HepG2 (cell line): ENCODE measurements around the gene STKLD1. TPM values are rescaled to one million over a fixed set of nuclear protein-coding genes. Genes with fewer than 3 reads are reported as not detected.
A peak's percentile ranks its signal among the peaks of the same experiment; 100 is the strongest.

Source experiments
- CC2D1A ChIP-seq: sonication (generic); formaldehyde crosslinking; IDR thresholded peaks from 2 replicates; pipeline ENCODE4 v1.8.1; 2023; ENCODE audit warnings: mild to moderate bottlenecking, missing genetic modification reagents
- MXD4 ChIP-seq: IDR thresholded peaks from 2 replicates; pipeline ENCODE4 v1.6.1; 2016; ENCODE audit warnings: mild to moderate bottlenecking, missing biosample characterization, missing genetic modification reagents
- SMAD1 ChIP-seq: sonication (generic); formaldehyde crosslinking; IDR thresholded peaks from 2 replicates; pipeline ENCODE4 v1.4.0; 2020; ENCODE audit warnings: missing genetic modification reagents, low read depth, mild to moderate bottlenecking, borderline replicate concordance
- ZNF12 ChIP-seq: sonication (generic); formaldehyde crosslinking; IDR thresholded peaks from 2 replicates; pipeline ENCODE4 v1.5.0; 2020; ENCODE audit warnings: missing genetic modification reagents
- ZNF143 ChIP-seq: sonication (generic); formaldehyde crosslinking; IDR thresholded peaks from 2 replicates; pipeline ENCODE4 v1.4.0; 2020; ENCODE audit warnings: missing genetic modification reagents
- ZNF234 ChIP-seq: sonication (generic); formaldehyde crosslinking; conservative IDR thresholded peaks from 2 replicates; pipeline ENCODE4 v1.5.1; 2020; ENCODE audit warnings: mild to moderate bottlenecking, missing genetic modification reagents
- ZNF670 ChIP-seq: sonication (generic); formaldehyde crosslinking; IDR thresholded peaks from 2 replicates; pipeline ENCODE4 v1.8.0; 2022; ENCODE audit warnings: mild to moderate bottlenecking, missing genetic modification reagents, borderline replicate concordance
- ZNF674 ChIP-seq: sonication (generic); formaldehyde crosslinking; IDR thresholded peaks from 2 replicates; pipeline ENCODE4 v1.5.0; 2020; ENCODE audit warnings: low read depth, mild to moderate bottlenecking, missing genetic modification reagents
- ZNF790 ChIP-seq: sonication (generic); formaldehyde crosslinking; IDR thresholded peaks from 2 replicates; pipeline ENCODE4 v1.8.0; 2022; ENCODE audit warnings: missing genetic modification reagents, mild to moderate bottlenecking, borderline replicate concordance
- ZNF850 ChIP-seq: sonication (generic); formaldehyde crosslinking; conservative IDR thresholded peaks from 2 replicates; pipeline ENCODE4 v1.9.0; 2021; ENCODE audit warnings: mild to moderate bottlenecking, missing genetic modification reagents
- ZSCAN9 ChIP-seq: IDR thresholded peaks from 2 replicates; pipeline ENCODE4 v1.6.1; 2016; ENCODE audit warnings: borderline replicate concordance
- polyA plus RNA-seq, 8 experiments: library from polyadenylated mRNA; depleted of rRNA in 3 of 8; stranded (reverse) in 7 of 8; unstranded in 1 of 8; fragments of >200 nt; fragmentation: Illumina TruSeq in 4 of 8; extraction: Trizol in 4 of 8; gene quantifications; 2 replicates each; pipeline versions ENCODE4 v1.2.1 to v1.2.3, GENCODE V29; 2011 to 2016; ENCODE audit warnings: low read depth in 4 of 8, missing spikeins in 1 of 8, mixed read lengths in 1 of 8; ENCODE audit not compliant: insufficient read depth in 1 of 8
- total RNA-seq, 5 experiments: library from RNA; depleted of rRNA; stranded (reverse); fragments of >200 nt; fragmentation: Illumina TruSeq; extraction: Trizol; gene quantifications; 2 replicates each; pipeline ENCODE4 v1.2.3, GENCODE V29; 2016; ENCODE audit warnings: low read depth in 1 of 5
- TF ChIP-seq, protein P1 (sequence below): IDR thresholded peaks from 2 replicates; pipeline ENCODE4 v1.6.1; 2016; ENCODE audit warnings: low read depth, missing genetic modification reagents, missing compliant biosample characterization
- TF ChIP-seq, protein P2 (sequence below): sonication (generic); formaldehyde crosslinking; IDR thresholded peaks from 2 replicates; pipeline ENCODE4 v1.4.0; 2020; ENCODE audit warnings: missing genetic modification reagents, borderline replicate concordance
- TF ChIP-seq, protein P3 (sequence below): sonication (generic); formaldehyde crosslinking; IDR thresholded peaks from 2 replicates; pipeline ENCODE4 v1.4.0; 2020; ENCODE audit warnings: missing genetic modification reagents

Gene STKLD1
- total and polyA plus RNA-seq, 2 of the 13 experiments (the other 11 are each of a cell fraction or from before 2014, with no cell fraction given): 1.5 to 2.2 TPM

DNA sequence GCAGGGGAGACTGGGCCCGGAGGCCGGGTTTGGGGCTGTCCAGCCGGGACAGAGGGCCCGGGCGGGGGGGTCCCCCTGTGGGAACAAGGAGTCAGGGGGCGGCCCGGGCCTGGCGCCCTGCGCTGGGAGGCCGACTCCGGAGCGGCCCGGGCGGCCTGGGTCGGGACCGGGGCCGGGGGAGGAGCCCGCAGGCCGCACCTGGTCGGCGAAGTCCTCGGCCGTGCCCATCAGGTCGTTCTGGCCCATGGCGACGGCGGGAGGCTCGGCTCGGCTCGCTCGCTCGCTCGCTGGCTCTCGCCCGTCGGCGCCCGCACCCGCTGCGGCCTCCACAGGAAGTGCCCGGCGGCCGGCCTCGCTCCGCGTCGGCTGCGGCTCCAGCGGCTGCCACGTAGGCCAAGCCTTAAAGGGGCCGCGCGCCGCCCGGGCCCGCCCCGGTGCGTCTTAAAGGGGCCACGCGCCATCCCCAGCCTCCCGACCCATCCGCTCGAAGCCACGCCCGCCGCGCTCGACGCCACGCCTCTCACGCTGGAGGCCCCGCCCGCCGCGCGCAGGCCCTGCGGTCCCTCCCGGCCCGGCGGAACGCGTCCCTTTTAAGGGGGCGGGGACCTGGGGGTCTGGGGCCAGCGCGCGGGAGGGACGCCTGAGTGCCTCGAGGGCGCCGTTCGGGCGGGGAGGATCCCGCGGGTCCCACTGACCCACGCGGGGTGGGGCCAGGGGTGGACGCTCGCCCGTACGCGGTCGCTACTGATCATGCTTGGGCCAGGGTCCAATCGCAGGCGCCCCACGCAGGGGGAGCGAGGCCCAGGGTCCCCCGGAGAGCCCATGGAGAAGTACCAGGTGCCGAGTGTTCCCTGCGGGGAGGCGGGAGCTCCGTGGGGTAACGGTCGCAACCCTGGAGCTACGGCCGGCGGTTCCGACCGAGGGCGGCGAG lies at the start of gene STKLD1, which contains the start of gene SURF4 (continued):
- TF ChIP-seq, protein P1, sequence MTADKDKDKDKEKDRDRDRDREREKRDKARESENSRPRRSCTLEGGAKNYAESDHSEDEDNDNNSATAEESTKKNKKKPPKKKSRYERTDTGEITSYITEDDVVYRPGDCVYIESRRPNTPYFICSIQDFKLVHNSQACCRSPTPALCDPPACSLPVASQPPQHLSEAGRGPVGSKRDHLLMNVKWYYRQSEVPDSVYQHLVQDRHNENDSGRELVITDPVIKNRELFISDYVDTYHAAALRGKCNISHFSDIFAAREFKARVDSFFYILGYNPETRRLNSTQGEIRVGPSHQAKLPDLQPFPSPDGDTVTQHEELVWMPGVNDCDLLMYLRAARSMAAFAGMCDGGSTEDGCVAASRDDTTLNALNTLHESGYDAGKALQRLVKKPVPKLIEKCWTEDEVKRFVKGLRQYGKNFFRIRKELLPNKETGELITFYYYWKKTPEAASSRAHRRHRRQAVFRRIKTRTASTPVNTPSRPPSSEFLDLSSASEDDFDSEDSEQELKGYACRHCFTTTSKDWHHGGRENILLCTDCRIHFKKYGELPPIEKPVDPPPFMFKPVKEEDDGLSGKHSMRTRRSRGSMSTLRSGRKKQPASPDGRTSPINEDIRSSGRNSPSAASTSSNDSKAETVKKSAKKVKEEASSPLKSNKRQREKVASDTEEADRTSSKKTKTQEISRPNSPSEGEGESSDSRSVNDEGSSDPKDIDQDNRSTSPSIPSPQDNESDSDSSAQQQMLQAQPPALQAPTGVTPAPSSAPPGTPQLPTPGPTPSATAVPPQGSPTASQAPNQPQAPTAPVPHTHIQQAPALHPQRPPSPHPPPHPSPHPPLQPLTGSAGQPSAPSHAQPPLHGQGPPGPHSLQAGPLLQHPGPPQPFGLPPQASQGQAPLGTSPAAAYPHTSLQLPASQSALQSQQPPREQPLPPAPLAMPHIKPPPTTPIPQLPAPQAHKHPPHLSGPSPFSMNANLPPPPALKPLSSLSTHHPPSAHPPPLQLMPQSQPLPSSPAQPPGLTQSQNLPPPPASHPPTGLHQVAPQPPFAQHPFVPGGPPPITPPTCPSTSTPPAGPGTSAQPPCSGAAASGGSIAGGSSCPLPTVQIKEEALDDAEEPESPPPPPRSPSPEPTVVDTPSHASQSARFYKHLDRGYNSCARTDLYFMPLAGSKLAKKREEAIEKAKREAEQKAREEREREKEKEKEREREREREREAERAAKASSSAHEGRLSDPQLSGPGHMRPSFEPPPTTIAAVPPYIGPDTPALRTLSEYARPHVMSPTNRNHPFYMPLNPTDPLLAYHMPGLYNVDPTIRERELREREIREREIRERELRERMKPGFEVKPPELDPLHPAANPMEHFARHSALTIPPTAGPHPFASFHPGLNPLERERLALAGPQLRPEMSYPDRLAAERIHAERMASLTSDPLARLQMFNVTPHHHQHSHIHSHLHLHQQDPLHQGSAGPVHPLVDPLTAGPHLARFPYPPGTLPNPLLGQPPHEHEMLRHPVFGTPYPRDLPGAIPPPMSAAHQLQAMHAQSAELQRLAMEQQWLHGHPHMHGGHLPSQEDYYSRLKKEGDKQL (CRISPR knock-in tag): no peak
- TF ChIP-seq ZNF674 (CRISPR knock-in tag) (0 out of 2 replicates have a peak, but pooled peaks have one; percentile 35), ZNF670 (CRISPR knock-in tag) (0 out of 2 replicates have a peak, but pooled peaks have one; percentile 26), CC2D1A (no peak), MXD4 (peak; percentile 56; the same call in 1 of the 2 replicates), ZNF790 (CRISPR knock-in tag) (peak; percentile 51; the same call in 1 of the 2 replicates), ZNF12 (0 out of 2 replicates have a peak, but pooled peaks have one; percentile 9), ZNF143 (CRISPR knock-in tag) (no peak), ZNF234 (CRISPR knock-in tag) (0 out of 2 replicates have a peak, but pooled peaks have one; percentile 6), ZSCAN9 (CRISPR knock-in tag) (no peak; the same call in 1 of the 2 replicates), SMAD1 (CRISPR knock-in tag) (no peak), ZNF850 (CRISPR knock-in tag) (0 out of 2 replicates have a peak, but pooled peaks have one; percentile 51)
- TF ChIP-seq, protein P2, sequence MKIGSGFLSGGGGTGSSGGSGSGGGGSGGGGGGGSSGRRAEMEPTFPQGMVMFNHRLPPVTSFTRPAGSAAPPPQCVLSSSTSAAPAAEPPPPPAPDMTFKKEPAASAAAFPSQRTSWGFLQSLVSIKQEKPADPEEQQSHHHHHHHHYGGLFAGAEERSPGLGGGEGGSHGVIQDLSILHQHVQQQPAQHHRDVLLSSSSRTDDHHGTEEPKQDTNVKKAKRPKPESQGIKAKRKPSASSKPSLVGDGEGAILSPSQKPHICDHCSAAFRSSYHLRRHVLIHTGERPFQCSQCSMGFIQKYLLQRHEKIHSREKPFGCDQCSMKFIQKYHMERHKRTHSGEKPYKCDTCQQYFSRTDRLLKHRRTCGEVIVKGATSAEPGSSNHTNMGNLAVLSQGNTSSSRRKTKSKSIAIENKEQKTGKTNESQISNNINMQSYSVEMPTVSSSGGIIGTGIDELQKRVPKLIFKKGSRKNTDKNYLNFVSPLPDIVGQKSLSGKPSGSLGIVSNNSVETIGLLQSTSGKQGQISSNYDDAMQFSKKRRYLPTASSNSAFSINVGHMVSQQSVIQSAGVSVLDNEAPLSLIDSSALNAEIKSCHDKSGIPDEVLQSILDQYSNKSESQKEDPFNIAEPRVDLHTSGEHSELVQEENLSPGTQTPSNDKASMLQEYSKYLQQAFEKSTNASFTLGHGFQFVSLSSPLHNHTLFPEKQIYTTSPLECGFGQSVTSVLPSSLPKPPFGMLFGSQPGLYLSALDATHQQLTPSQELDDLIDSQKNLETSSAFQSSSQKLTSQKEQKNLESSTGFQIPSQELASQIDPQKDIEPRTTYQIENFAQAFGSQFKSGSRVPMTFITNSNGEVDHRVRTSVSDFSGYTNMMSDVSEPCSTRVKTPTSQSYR: no peak
- TF ChIP-seq, protein P3, sequence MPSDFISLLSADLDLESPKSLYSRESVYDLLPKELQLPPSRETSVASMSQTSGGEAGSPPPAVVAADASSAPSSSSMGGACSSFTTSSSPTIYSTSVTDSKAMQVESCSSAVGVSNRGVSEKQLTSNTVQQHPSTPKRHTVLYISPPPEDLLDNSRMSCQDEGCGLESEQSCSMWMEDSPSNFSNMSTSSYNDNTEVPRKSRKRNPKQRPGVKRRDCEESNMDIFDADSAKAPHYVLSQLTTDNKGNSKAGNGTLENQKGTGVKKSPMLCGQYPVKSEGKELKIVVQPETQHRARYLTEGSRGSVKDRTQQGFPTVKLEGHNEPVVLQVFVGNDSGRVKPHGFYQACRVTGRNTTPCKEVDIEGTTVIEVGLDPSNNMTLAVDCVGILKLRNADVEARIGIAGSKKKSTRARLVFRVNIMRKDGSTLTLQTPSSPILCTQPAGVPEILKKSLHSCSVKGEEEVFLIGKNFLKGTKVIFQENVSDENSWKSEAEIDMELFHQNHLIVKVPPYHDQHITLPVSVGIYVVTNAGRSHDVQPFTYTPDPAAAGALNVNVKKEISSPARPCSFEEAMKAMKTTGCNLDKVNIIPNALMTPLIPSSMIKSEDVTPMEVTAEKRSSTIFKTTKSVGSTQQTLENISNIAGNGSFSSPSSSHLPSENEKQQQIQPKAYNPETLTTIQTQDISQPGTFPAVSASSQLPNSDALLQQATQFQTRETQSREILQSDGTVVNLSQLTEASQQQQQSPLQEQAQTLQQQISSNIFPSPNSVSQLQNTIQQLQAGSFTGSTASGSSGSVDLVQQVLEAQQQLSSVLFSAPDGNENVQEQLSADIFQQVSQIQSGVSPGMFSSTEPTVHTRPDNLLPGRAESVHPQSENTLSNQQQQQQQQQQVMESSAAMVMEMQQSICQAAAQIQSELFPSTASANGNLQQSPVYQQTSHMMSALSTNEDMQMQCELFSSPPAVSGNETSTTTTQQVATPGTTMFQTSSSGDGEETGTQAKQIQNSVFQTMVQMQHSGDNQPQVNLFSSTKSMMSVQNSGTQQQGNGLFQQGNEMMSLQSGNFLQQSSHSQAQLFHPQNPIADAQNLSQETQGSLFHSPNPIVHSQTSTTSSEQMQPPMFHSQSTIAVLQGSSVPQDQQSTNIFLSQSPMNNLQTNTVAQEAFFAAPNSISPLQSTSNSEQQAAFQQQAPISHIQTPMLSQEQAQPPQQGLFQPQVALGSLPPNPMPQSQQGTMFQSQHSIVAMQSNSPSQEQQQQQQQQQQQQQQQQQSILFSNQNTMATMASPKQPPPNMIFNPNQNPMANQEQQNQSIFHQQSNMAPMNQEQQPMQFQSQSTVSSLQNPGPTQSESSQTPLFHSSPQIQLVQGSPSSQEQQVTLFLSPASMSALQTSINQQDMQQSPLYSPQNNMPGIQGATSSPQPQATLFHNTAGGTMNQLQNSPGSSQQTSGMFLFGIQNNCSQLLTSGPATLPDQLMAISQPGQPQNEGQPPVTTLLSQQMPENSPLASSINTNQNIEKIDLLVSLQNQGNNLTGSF (CRISPR knock-in tag): peak; percentile 77; the same call in 1 of the 2 replicates
